GM19438 (cell line): ENCODE data around the gene ARFRP1.
"Not testable (repeated sequence)": the region's sequence is repeated elsewhere in the genome, so short reads cannot be mapped to it uniquely, and the experiment has no call there.

Source experiments
- ATAC-seq: cut with Tn5 transposase; IDR thresholded peaks from one replicate; pipeline ENCODE4 v1.9.1; 2021; ENCODE audit warnings: low read depth; ENCODE audit not compliant: unreplicated experiment

The ARFRP1 gene

GRCh38 chr20:63659370-63659769, 48.4 kb downstream of the ARFRP1 start:
- ATAC-seq = no peak

- peak; percentile 8 for ATAC-seq
Measured at GRCh38 chr20:63658749-63659187, 49.0 kb downstream of the ARFRP1 start.

GRCh38 chr20:63657937-63658748, 49.6 kb downstream of the ARFRP1 start, which contains the start of gene RTEL1:
RTEL1 (plus strand) TSS chr20:63658312; CDS start chr20:63659403, 1,091 bp downstream.
- peak; percentile 74 for ATAC-seq

- ATAC-seq = no peak
Measured at GRCh38 chr20:63657260-63657936, 50.4 kb downstream of the ARFRP1 start.

- ATAC-seq = no peak
Measured at GRCh38 chr20:63656451-63656850, 51.3 kb downstream of the ARFRP1 start.

GRCh38 chr20:63655249-63655648, 52.5 kb downstream of the ARFRP1 start:
- ATAC-seq = no peak

GRCh38 chr20:63653974-63654668, 53.7 kb downstream of the ARFRP1 start:
- no peak for ATAC-seq

- ATAC-seq = no peak
Measured at GRCh38 chr20:63653041-63653973, 54.5 kb downstream of the ARFRP1 start, which contains the start of gene STMN3. STMN3 (minus strand) TSS chr20:63653424; CDS start chr20:63653345, 79 bp downstream.

GRCh38 chr20:63652192-63652980, 55.4 kb downstream of the ARFRP1 start:
- ATAC-seq = no peak

- no peak for ATAC-seq
Measured at GRCh38 chr20:63651942-63652191, 55.9 kb downstream of the ARFRP1 start.

- not testable (repeated sequence) for ATAC-seq
Measured at GRCh38 chr20:63650486-63650885, 57.3 kb downstream of the ARFRP1 start.

GRCh38 chr20:63648895-63649589, 58.7 kb downstream of the ARFRP1 start:
- ATAC-seq = no peak
